Stimulated activated memory B cell treated with anti-CD40 and anti-IgM and Interleukin-4, amounts not matched to agents 10 μg/mL and 1 μg/mL and 100 μg/mL, for 72 hours (primary cell): ENCODE results near the gene SLC12A2.
A peak's percentile ranks its signal among the peaks of the same experiment; 100 is the strongest.

ENCODE experiments used
- ATAC-seq: fragments of 150-1000 bp; cut with Tn5 transposase; 2 replicates; pipeline ENCODE4 v1.10.0; 2021
- H3K27ac Mint-ChIP-seq: one replicate; pipeline ENCODE4 v1.8.0; 2022; ENCODE audit warnings: mild to moderate bottlenecking, mixed read lengths
- H3K27me3 Mint-ChIP-seq: one replicate; pipeline ENCODE4 v1.8.0; 2022; ENCODE audit warnings: mixed read lengths
- H3K36me3 Mint-ChIP-seq: one replicate; pipeline ENCODE4 v1.8.0; 2022; ENCODE audit warnings: mixed read lengths
- H3K4me1 Mint-ChIP-seq: one replicate; pipeline ENCODE4 v1.8.0; 2022; ENCODE audit warnings: mixed read lengths
- H3K4me3 Mint-ChIP-seq: one replicate; pipeline ENCODE4 v1.8.0; 2022; ENCODE audit warnings: mild to moderate bottlenecking, moderate library complexity, mixed read lengths
- H3K9me3 Mint-ChIP-seq: one replicate; pipeline ENCODE4 v1.8.0; 2022; ENCODE audit warnings: mixed read lengths

Gene SLC12A2

DNA sequence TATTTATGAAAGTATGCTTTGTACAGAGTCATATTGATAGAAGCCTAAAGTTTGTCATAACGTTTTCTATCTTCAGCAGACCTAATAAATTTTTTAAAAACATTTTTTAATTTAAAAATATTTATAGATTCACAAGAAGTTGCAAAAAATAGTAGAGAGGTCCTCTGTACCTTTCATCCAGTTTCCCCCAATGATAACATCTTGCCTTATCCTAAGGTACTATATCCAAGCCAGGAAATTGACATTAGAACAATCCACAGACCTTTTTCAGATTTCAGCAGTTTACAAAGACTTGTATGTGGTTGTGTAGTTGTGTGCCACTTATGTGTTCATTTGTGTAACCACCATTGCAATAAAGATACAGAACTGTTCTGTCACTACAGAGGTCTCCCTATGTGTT lies 88.5 kb downstream of the SLC12A2 start:
- no peaks in the 10 kb centered on the region for H3K27me3 Mint-ChIP-seq
- H3K9me3 Mint-ChIP-seq: no peaks in the 10 kb centered on the region
- no peak for ATAC-seq
- H3K4me3 Mint-ChIP-seq: no peak overlapping the region
- H3K36me3 Mint-ChIP-seq: peaks cover 39% of the 10 kb centered on the region
- H3K27ac Mint-ChIP-seq: no peak overlapping the region
- H3K4me1 Mint-ChIP-seq: no peaks in the 10 kb centered on the region

DNA sequence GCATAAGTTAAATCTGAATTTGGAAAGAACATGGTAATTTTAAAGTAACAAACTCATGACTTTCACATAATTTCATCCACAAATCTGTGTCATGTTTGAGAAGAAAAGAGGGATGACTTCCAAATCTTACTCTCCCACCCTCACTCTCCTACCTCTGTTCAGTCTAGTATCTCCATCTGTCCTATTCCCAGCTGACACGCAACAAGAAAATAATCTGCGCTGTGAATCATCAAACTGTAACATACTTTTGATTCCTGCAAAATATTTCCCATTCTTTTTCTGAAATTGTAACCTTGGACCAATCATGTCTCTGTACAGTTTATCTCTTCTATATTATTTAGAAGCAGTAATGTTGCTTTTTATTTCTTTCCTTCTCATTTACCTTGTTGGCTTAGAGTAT lies 91.4 kb downstream of the SLC12A2 start:
- Mint-ChIP-seq H3K4me1 (no peaks in the 10 kb centered on the region), H3K27ac (no peak overlapping the region), H3K36me3 (peaks cover 39% of the 10 kb centered on the region), H3K4me3 (no peak overlapping the region), H3K9me3 (no peaks in the 10 kb centered on the region), H3K27me3 (no peaks in the 10 kb centered on the region)
- ATAC-seq: no peak

DNA sequence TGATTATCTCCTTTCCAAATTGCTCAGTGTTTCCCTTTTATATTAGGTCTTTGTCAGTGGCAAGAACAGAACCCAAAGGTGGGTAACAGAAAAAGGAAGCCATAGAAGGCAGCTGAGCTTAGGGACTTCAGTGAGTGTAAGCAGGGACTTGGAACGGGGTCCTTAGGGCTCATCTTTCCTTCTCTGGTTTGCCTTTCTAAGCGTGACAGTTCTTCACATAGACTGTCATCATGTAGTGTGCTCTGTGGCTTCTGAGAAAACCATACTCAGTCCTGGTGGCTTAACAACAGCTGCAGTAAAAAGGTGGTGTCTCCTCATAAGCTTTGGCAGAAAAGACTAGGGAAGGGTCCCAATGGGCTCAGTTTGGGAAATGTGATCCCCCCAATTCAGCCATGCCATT lies 108.8 kb downstream of the SLC12A2 start:
- no peaks in the 10 kb centered on the region for H3K27me3 Mint-ChIP-seq
- no peak for ATAC-seq
- H3K4me1 Mint-ChIP-seq: no peaks in the 10 kb centered on the region
- peaks cover 17% of the 10 kb centered on the region for H3K36me3 Mint-ChIP-seq
- H3K9me3 Mint-ChIP-seq: no peaks in the 10 kb centered on the region
- no peak overlapping the region for H3K27ac Mint-ChIP-seq
- no peak overlapping the region for H3K4me3 Mint-ChIP-seq

DNA sequence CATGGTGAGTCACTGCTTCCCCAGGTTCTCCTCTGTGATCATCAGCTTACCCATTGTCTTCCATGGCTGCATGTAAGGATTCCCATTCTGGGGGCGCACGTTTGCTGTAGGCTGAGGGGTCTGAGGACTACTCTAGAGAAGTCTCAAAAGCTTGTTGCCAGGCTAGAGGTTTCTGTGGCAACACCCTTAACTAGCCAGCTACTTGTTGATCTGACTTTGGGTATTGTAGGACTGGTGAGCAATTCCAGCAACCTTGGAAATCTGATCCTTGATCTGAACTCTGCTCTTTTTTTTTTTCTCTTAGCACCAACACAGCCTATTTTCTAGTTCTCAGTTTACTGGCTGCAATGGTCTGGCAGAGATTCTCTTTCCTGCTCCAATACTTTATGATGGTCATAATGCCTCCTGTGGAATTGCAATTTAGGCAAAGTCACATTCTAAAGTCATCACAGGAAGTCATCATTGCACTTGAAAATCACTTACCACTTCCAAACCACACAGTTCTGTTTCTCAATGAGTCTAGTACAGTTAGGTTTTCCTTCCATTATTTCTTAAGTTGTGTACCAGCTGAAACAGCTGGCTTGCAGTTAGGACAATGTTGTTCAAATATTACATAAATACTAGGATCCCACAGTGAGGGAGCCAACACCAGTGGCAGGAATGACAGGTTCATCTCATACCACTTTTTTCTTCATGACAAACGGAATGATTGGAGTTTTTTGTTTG lies 110.3 kb downstream of the SLC12A2 start:
- Mint-ChIP-seq H3K9me3 (peaks cover 6% of the 10 kb centered on the region), H3K4me3 (no peak overlapping the region), H3K27me3 (no peaks in the 10 kb centered on the region), H3K4me1 (no peaks in the 10 kb centered on the region), H3K36me3 (peaks cover 20% of the 10 kb centered on the region), H3K27ac (no peak overlapping the region)
- ATAC-seq: no peak

DNA sequence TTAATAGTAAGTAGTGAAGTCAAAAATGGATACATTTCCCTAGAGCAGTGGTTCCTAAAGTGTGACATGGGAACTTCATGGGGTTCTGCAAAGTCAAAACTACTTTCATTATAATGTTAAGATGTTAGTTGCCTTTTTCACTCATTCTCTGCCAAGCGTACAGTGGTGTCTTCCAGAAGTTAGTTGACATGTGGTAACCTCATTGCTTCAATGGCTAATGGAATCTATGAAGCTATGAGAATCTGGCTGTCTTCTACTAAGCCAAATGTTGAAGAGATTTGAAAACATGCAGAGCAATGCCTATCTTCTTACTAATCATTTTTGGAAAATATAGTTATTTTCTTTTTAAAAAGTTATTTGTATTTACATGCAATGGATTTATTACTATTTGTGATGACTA lies 111.8 kb downstream of the SLC12A2 start:
- no peaks in the 10 kb centered on the region for H3K27me3 Mint-ChIP-seq
- no peak overlapping the region for H3K4me3 Mint-ChIP-seq
- peaks cover 23% of the 10 kb centered on the region for H3K36me3 Mint-ChIP-seq
- H3K4me1 Mint-ChIP-seq: no peaks in the 10 kb centered on the region
- peaks cover 8% of the 10 kb centered on the region for H3K9me3 Mint-ChIP-seq
- no peak overlapping the region for H3K27ac Mint-ChIP-seq
- no peak for ATAC-seq

DNA sequence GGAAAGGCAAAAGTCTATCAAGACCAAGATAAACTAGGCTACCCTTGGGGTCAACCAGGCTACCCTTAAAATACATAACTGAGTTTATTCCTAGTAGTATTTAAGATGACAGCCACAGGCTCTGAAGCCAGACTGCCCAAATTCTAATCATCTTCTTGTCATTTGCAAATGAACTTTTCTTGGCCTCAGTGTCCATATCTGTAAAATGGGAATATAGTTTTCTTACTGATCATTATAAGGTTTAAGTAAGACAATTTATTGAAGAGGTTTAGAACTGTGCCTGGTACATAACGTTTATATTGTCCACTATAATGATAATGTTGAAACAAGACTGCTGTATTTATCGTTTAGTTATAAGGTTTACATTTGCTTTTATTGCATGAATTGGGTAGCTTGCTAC lies 112.5 kb downstream of the SLC12A2 start:
- H3K4me3 Mint-ChIP-seq: no peak overlapping the region
- no peak overlapping the region for H3K27ac Mint-ChIP-seq

DNA sequence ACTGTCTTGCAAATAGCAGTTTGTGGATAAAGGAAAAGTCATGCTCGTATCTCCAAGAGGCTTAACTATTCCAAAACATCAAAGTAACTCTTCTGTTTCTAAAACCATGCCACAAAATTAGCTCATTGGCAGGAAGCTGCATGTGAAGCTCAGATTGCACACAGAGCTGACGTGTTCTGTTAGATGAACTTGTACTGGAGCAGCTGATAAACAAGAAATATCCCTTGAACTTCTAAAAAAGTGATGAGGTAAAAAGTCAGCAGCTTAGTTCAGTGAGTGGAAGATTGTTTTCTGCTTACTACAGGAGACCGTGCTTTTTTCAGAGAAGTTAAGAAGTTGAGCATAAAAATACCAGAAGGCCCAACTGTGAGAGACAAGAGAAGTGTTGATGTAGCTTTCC lies 113.2 kb downstream of the SLC12A2 start:
- Mint-ChIP-seq H3K4me1 (peaks cover 12% of the 10 kb centered on the region), H3K4me3 (no peak overlapping the region), H3K9me3 (peaks cover 8% of the 10 kb centered on the region), H3K36me3 (peaks cover 23% of the 10 kb centered on the region), H3K27ac (no peak overlapping the region), H3K27me3 (no peaks in the 10 kb centered on the region)
- ATAC-seq: no peak

More for the DNA sequence above, 112.5 kb downstream of the SLC12A2 start:
- Mint-ChIP-seq H3K27me3 (no peaks in the 10 kb centered on the region), H3K9me3 (peaks cover 8% of the 10 kb centered on the region), H3K4me1 (peaks cover 6% of the 10 kb centered on the region), H3K36me3 (peaks cover 23% of the 10 kb centered on the region)
- no peak for ATAC-seq

DNA sequence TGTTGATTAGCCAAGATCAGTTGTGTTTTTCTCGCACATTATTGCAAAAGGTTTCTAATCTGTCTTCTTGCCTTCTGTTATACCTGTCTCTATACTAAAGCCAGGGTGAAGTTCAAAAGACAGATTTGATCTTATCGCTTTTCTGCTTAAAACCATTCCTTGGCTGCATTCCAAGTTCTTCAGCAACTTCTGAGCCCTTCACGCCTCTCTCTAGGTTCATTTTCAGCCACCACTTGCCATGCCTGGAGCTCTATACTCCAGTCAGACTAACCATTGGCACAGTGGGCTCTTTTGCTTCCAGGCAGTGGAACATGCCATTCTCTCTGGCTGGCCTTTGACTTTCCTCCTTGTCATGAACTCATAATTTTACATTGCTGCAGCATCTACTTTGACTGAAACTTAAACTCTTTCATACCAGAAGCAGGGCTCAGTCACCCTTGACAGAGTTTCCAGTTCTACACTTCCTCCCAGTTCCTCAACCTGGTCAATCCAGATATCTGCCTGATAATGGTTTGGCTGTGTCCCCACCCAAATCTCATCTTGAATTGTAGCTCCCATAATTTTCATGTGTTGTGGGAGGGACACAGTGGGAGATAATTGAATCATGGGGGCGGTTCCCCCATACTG lies 114.4 kb downstream of the SLC12A2 start:
- ATAC-seq: peak; percentile 29
- Mint-ChIP-seq H3K27ac (no peak overlapping the region), H3K4me3 (no peak overlapping the region), H3K27me3 (no peaks in the 10 kb centered on the region), H3K9me3 (peaks cover 8% of the 10 kb centered on the region), H3K4me1 (peaks cover 12% of the 10 kb centered on the region), H3K36me3 (peaks cover 17% of the 10 kb centered on the region)

DNA sequence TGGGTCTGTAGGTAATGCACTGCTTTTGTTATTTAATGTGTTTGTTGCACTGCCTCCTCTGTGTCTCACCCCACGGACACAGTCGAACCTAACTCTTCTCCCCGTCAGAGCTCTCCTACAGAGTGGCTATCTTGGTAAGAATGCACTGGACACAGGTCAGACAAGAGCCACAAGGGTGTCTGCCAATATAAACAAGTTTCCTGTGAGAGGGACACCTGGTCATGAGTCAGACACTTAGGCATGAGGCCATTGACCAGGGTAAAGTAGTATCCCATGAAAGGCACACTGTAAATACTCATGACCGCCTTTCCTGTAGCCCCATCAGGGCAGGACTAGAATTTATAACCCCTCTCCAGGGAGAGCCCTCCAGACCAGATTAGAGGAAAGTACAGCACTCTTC lies 115.5 kb downstream of the SLC12A2 start:
- ATAC-seq: no peak
- Mint-ChIP-seq H3K9me3 (peaks cover 8% of the 10 kb centered on the region), H3K27me3 (no peaks in the 10 kb centered on the region), H3K36me3 (peaks cover 17% of the 10 kb centered on the region), H3K4me1 (peaks cover 12% of the 10 kb centered on the region), H3K4me3 (no peak overlapping the region), H3K27ac (no peak overlapping the region)

DNA sequence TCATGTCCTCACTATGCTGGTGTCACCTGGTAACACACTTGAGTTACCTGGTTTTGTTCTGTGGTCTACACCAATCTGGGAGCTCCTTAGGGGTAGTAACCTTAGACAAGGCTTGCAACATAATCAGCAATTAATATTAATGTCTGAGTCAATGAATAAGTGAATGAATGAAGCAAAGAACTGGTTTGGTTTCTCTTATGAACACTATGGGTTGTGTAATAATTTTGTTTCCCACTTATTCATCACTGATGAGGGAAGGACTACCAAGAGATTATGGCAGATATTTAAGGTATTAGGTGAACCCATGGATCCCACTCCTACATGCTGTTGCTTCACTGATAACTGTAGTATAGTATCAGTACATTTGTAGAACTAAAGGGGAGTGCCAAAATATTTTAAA lies 116.0 kb downstream of the SLC12A2 start:
- no peaks in the 10 kb centered on the region for H3K27me3 Mint-ChIP-seq
- peaks cover 12% of the 10 kb centered on the region for H3K4me1 Mint-ChIP-seq
- H3K27ac Mint-ChIP-seq: no peak overlapping the region
- no peak overlapping the region for H3K4me3 Mint-ChIP-seq
- peaks cover 8% of the 10 kb centered on the region for H3K9me3 Mint-ChIP-seq
- ATAC-seq: no peak
- peaks cover 17% of the 10 kb centered on the region for H3K36me3 Mint-ChIP-seq

DNA sequence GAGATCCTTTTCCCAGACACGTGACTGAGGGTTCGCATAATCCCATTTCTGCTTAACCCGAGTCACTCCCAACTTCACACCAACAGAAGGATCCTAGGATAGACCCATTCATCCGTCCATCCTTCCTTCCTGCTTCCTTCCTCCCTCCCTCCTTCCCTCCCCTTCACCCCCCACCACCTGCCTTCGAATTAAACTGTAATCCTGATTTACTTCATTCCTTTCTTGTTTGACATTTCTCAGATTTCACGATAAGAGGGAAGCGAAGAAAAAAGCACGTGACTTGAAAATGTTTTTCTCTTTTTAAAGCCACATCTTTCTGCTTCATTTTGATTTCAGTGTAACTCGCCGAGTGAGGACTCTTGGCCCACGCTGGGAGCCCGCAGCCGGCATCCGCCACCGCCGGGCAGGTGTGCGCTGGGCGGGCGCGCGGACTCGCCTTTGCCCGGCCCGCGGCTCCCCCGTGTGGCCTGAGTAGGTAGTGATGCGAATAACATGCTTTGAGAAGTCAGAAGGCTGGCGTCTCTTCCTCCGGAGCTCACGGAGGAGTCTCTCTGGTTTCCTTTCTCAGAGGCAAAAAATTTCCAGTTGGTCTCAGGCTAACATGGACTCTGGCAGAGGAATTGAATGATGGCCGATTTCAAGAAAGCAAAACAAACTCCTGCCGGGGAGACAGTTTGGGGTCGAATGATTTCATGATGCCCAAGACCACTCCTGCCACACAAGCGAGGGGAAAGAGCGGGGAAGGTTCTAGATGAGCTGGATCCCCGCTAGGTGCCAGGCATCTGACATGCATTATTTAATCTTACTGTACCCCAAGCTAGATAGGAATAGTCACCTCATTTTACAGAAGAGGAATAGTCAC lies 117.7 kb downstream of the SLC12A2 start:
- Mint-ChIP-seq H3K4me1 (peaks cover 12% of the 10 kb centered on the region), H3K4me3 (no peak overlapping the region), H3K27me3 (no peaks in the 10 kb centered on the region), H3K9me3 (peaks cover 8% of the 10 kb centered on the region), H3K27ac (no peak overlapping the region), H3K36me3 (peaks cover 17% of the 10 kb centered on the region)
- ATAC-seq: peak; percentile 89

DNA sequence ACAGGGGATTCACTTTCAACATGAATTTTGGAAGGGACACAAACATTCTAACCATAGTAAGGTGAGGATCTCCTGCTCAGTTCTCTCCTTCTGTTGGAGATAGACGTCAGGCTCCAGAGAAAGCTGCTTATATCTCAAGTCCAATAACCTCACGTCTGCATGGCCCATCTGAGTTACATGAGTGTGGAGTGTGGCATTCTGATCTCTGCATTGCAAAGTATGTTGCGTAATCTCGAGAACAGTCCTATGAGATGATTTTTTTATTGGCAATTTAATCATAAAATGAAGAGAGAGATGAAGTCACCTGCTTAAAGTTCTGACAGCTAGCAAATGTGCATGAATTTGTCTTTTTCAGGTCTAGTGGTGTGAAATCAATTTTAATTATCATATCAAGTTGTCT lies 118.8 kb downstream of the SLC12A2 start:
- no peak for ATAC-seq
- Mint-ChIP-seq H3K9me3 (peaks cover 8% of the 10 kb centered on the region), H3K27me3 (no peaks in the 10 kb centered on the region), H3K4me3 (no peak overlapping the region), H3K4me1 (peaks cover 12% of the 10 kb centered on the region), H3K36me3 (peaks cover 14% of the 10 kb centered on the region), H3K27ac (no peak overlapping the region)

DNA sequence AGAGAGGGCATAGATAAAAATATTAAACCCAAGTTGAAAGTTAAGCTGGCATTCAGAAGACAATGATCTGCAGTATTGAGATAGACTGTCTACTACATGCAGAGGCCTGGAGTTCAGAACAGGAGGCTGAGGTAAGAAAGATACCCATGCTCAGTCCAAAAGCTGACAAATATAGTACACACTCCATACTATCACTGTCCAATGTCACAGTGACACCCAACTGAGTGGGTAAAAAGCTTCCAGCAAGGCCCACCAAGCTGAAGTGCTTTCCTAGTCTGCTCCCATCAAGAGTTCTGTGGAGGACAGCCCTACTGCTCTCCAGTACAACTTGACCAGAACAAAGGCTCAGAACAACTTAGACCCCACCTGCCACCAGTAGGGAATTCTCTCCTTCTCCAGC lies 124.9 kb downstream of the SLC12A2 start:
- Mint-ChIP-seq H3K9me3 (no peaks in the 10 kb centered on the region), H3K27ac (no peak overlapping the region), H3K27me3 (no peaks in the 10 kb centered on the region), H3K36me3 (no peaks in the 10 kb centered on the region), H3K4me3 (no peak overlapping the region), H3K4me1 (no peaks in the 10 kb centered on the region)
- ATAC-seq: no peak

DNA sequence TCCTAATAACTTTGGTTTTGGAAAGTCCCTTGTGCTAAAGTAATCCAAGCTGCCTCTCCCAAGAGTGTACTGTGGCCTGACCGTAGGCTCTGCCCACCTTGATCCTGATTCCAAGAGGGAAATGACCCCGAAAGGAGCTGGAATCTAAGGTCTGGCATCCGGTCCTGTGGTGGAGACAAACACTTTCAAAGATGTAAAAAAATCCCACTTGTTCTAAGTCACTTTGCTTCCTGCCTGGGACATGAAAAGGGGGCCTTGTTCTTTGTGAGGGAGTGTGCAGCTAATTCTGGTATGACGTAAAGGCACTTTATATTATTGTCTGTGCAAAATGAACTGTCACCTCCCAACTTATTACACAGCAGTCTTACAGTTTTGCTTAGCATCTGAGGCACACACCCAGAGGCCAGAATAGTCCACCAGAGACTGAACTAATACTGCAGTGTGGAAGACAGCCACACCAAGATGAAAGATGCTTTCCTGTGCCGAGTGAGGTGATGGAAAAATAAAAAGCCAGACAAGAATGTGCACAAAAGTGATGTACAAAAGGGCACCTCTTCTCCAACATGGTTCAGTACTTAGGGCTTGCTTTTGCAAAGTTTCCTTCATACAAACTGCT lies 128.7 kb downstream of the SLC12A2 start:
- Mint-ChIP-seq H3K27ac (no peak overlapping the region), H3K9me3 (no peaks in the 10 kb centered on the region), H3K36me3 (no peaks in the 10 kb centered on the region), H3K27me3 (no peaks in the 10 kb centered on the region), H3K4me1 (no peaks in the 10 kb centered on the region), H3K4me3 (no peak overlapping the region)
- no peak for ATAC-seq

DNA sequence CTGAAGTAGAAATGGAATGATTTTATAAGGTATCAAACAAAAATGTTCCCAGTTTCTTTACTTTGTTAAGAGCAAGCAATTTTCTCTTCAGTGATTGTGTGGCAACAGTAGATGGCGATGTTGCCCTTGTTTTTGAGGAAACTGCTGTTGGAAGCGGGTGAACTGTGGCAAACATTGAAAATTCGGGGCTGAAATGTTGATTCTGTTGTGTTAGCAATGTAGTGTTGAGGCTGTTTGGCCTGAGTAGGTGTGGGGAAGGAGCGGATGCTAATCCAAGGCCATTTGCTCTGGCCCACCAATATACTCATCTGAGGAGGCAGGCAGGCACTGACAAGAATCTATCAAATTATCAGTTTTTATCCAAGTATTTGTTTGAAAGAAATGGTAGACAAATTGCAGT lies 129.8 kb downstream of the SLC12A2 start:
- no peaks in the 10 kb centered on the region for H3K27me3 Mint-ChIP-seq
- no peak overlapping the region for H3K4me3 Mint-ChIP-seq
- H3K4me1 Mint-ChIP-seq: no peaks in the 10 kb centered on the region
- ATAC-seq: no peak
- no peak overlapping the region for H3K27ac Mint-ChIP-seq
- no peaks in the 10 kb centered on the region for H3K36me3 Mint-ChIP-seq
- no peaks in the 10 kb centered on the region for H3K9me3 Mint-ChIP-seq
